CD4-positive, alpha-beta T cell treated with Interleukin-4 for 4 hours (primary cell): ENCODE measurements around the gene CBLIF.
"Not testable (repeated sequence)": the region's sequence is repeated elsewhere in the genome, so short reads cannot be mapped to it uniquely, and the experiment has no call there.

Experiments used
- DNase-seq: peaks from one replicate; pipeline ENCODE4 v3.0.0-alpha.2; 2020

Gene CBLIF

DNA sequence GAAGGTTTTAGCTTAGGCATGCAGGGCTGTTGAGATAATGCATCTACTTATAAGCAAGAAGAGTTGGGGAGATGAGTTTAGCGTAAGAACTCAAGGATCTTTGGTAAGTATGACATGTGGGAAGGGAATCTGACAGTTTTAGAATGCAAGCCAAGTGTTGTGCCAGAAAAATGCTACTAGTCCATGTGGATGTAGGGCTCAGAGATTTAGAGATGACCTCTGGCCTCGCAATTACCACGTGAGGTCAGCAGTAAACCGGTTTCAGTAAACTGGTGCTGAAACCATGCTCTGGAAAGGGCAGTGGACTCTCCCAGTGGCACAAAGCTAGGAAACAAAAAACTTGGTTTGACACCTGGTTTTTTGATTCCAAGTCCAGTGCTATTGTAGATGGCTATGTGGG lies 53.7 kb downstream of the CBLIF start:
- DNase-seq, result no peak

DNA sequence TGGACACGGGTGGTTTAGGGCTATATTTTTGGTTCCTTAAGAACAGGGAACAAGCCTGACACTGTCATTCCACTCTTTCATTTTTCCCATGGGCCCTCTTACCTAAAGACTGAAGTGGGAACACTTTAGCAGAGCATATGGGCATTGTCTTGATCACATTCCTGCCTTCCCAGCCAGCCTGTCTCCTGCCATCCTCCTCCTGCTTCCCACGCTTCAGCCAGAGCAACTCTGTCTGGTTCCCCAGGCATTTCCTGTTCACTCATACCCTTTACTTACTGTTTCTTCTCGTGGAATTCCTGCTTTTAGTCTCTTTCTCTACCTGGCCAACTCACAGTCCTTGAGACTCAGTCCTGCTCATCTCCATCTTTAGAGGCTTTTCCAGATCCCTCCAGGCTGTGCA lies 57.5 kb downstream of the CBLIF start:
- no peak for DNase-seq

DNA sequence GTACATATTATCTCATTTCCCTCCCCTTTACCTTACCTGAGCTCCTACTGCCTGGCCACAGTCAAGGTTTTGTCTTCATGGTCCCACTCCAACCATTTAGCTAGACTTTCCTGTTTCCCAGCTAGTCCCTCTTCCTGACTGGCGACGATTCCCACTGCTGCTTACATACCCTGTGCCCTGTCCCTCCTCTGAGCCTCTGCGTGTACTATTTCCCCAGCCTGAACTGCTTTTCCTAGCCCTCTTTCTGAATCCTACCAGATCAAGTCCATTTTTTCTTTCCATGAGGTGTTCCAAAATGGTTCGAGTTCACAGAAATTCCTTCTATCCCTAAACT lies 58.1 kb downstream of the CBLIF start:
- no peak for DNase-seq

DNA sequence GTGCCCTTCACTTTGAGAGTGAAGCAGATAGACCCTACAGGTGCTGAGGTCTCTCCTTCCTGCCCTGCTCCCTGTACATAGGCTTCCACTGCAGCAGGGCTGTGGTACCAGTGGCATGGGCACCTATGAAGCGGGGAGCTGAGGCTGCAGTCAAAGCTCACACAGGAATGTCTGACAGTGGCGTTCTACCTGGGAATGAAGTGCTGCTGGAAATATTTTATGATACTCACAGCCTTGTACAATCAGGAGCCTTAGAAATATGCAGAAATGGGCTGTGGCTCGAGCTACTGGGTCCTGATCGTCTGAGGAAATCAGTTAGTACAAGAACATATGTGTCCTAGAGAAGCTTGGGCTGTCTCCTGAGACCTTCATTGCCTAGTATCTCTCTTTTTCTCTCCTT lies 59.5 kb downstream of the CBLIF start:
- no peak for DNase-seq

DNA sequence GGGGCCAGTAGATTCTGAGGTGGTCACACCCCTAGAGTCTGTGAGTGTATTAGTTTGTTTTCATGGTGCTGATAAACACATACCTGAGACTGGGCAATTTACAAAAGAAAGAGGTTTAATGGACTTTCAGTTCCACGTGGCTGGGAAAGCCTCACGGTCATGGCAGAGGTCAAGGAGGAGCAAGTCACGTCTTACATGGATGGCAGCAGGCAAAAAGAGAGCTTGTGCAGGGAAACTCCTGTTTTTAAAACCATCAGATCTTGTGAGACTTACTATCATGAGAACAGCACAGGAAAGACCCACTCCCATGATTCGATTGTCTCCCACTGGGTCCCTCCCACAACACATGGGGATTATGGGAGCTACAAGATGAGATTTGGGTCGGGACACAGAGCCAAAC lies 60.9 kb downstream of the CBLIF start:
- DNase-seq, result not testable (repeated sequence)

DNA sequence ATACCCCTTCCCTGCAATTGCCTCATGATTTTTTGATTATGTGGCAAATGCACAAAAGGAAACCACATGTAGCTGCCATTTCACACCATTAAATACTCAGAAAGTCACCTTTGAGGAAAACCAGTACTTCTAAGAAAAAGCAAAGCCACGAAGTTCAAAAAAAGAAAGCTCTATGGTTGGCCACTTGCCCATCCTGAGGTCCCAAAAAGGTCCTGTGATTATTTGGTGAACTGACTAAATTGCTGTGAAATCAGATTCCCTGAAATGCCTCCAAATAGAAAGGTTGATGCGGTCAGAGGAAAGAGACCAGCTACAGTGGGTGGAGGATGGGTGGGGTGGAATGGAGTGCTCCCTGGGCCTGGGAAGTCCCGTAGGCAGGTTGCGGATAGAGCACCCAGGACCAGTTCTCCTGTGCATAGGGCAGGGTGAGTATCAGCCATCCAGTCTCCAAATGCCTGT lies 61.6 kb downstream of the CBLIF start:
- DNase-seq, result no peak

DNA sequence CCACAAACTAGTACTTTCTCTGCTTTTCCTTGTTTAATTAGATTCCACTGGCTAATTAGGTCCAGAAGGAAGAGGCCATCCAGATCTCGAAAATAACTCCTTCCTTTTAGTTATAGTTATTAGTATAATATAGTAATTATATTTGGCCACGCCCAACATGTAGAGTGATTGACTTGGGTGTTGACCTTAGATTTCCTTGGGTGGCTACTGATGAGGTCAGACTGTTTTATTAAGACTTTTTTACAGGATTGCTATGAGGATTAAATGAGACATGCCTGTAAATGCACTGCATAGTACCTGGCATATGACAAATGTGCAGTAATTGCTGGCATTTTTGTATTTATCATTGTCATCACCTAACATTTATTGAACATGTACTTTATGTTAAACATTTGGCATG lies 63.2 kb downstream of the CBLIF start:
- no peak for DNase-seq

DNA sequence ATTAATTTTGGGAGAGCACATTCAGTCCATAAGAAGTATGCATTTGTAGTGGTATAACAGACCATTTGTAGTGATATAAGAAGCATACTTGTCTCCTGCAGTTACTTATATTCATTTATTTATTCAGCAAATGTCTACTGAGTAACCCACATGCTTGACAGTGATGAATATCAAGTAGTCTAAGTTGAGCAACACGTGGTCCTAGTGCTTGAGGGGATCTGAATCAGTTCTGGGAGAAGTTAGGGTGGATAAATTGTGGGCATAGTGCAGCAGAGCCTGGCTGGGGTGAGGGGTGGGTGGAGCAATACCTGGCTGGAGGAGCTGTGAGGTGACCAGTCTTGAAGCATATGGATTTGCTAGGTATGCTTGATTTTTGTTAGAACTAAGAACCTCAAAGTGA lies 65.8 kb downstream of the CBLIF start:
- DNase-seq, result no peak
